Measurements from ENCODE around the gene VIM. TPM values are rescaled to one million over a fixed set of nuclear protein-coding genes. Genes with fewer than 3 reads are reported as not detected.

VIM gene
- total and polyA plus RNA-seq, 12 donors, result 200 to 1,377 (median 723) TPM

DNA sequence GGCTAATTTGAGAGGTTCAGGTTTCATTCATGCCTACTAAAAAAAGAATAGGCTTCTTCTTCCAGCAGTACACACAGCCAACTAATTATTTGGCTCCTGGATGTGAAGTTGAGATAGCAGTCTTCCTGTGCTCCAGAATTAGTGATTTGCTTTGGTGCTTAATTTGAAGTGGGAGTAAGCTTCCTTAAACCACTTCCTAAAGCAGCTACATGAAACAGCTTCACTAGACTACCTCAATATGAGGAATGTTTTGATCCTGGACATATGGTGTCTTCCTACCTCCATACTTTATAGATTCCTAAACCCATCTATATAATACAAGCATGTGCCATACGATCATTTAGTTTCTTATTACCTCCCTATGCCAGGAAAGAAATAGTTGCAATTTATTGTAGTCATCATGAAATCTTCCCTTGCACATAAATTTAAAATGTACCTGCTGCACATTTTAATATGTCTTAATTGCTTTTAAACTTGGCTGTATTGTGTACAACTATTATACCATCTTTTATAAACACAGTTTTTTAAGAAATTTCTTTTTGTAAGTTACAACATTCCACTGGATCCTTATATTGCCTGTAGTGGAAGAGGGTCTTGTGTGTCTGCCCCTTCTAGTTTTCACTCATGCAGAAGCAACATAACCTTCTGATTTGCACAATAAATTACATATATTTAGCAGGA lies 8.6 kb downstream of the VIM start:
- Histone ChIP-seq H3K4me1 (replicated peaks in 1 of 2) (peaks cover 0 to 21% of the 10 kb centered on the region in 2 donors), H3K36me3 (replicated peaks in 1 of 2) (peaks cover 0 to 63% of the 10 kb centered on the region in 2 donors), H3K4me3 (no peak overlapping the region), H3K9me3 (replicated peaks in 1 of 3) (no peaks in the 10 kb centered on the region), H3K27me3 (no peaks in the 10 kb centered on the region), H3K27ac (no peak overlapping the region)
- TF ChIP-seq, protein P1, sequence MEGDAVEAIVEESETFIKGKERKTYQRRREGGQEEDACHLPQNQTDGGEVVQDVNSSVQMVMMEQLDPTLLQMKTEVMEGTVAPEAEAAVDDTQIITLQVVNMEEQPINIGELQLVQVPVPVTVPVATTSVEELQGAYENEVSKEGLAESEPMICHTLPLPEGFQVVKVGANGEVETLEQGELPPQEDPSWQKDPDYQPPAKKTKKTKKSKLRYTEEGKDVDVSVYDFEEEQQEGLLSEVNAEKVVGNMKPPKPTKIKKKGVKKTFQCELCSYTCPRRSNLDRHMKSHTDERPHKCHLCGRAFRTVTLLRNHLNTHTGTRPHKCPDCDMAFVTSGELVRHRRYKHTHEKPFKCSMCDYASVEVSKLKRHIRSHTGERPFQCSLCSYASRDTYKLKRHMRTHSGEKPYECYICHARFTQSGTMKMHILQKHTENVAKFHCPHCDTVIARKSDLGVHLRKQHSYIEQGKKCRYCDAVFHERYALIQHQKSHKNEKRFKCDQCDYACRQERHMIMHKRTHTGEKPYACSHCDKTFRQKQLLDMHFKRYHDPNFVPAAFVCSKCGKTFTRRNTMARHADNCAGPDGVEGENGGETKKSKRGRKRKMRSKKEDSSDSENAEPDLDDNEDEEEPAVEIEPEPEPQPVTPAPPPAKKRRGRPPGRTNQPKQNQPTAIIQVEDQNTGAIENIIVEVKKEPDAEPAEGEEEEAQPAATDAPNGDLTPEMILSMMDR (IDR thresholded peaks at IDR 0.05), result no peak
- no peak for TF ChIP-seq POLR2A (IDR thresholded peaks at IDR 0.05)
- 35 to 87% (median 80%) methylated on average over 1 of the region's 1 CpG for WGBS, 4 donors
- intact Hi-C loops (cut with DNase I), result no loop called here
- no peak for DNase-seq

DNA sequence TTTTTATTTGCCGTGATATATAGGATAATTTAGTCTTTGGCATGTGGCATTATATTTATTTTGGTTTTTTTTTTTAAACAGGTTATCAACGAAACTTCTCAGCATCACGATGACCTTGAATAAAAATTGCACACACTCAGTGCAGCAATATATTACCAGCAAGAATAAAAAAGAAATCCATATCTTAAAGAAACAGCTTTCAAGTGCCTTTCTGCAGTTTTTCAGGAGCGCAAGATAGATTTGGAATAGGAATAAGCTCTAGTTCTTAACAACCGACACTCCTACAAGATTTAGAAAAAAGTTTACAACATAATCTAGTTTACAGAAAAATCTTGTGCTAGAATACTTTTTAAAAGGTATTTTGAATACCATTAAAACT lies 9.1 kb downstream of the VIM start:
- intact Hi-C loops (cut with DNase I), result no loop called here
- no peak overlapping the region for H3K27ac ChIP-seq

DNA sequence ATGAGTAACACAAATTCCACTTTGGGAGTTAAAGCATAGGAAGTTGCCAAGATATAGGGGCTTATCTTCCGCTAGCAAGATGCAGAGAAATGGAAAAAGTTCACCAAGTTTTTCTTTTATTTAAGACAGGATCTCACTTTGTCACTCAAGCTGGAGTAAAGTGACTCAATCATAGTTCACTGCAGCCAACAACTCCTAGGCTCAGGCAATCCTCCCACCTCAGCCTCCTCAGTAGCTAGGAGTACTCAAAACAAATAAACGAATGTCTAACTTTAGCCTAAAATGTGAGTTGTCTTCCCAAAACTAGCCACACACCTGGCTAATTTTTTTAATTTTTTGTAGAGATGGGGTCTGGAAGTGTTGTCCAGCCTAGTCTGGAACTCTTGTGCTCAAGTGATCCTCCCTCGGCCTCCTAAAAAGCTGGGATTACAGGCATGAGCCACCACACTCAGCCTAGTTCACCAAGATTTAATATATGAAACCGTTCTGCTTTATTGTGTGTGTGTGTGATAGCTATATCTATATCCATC lies 9.9 kb downstream of the VIM start:
- peaks cover 0 to 50% of the 10 kb centered on the region in 2 donors for H3K36me3 ChIP-seq (replicated peaks in 1 of 2)
- no peak for DNase-seq
- intact Hi-C loops (cut with DNase I), result no loop called here
- 87 to 96% (median 91%) methylated on average over 4 of the region's 4 CpGs for WGBS, 4 donors
- H3K27me3 ChIP-seq, result no peaks in the 10 kb centered on the region
- H3K4me3 ChIP-seq, result no peak overlapping the region
- no peak for TF ChIP-seq POLR2A (IDR thresholded peaks at IDR 0.05)
- TF ChIP-seq, protein P1 (IDR thresholded peaks at IDR 0.05), result no peak
- no peak overlapping the region for H3K27ac ChIP-seq
- H3K4me1 ChIP-seq (replicated peaks in 1 of 2), result peaks cover 0 to 10% of the 10 kb centered on the region in 2 donors
- H3K9me3 ChIP-seq (replicated peaks in 1 of 3), result no peaks in the 10 kb centered on the region

More for the DNA sequence above, 9.1 kb downstream of the VIM start:
- H3K4me1 ChIP-seq (replicated peaks in 1 of 2), result peaks cover 0 to 16% of the 10 kb centered on the region in 2 donors
- peaks cover 0 to 58% of the 10 kb centered on the region in 2 donors for H3K36me3 ChIP-seq (replicated peaks in 1 of 2)
- no peaks in the 10 kb centered on the region for H3K27me3 ChIP-seq
- no peak for DNase-seq
- no peak overlapping the region for H3K4me3 ChIP-seq
- no peak for TF ChIP-seq POLR2A (IDR thresholded peaks at IDR 0.05)
- TF ChIP-seq, protein P1 (IDR thresholded peaks at IDR 0.05), result no peak
- H3K9me3 ChIP-seq (replicated peaks in 1 of 3), result no peaks in the 10 kb centered on the region
- WGBS, 4 donors, result 79 to 87% (median 85%) methylated on average over 5 of the region's 5 CpGs

DNA sequence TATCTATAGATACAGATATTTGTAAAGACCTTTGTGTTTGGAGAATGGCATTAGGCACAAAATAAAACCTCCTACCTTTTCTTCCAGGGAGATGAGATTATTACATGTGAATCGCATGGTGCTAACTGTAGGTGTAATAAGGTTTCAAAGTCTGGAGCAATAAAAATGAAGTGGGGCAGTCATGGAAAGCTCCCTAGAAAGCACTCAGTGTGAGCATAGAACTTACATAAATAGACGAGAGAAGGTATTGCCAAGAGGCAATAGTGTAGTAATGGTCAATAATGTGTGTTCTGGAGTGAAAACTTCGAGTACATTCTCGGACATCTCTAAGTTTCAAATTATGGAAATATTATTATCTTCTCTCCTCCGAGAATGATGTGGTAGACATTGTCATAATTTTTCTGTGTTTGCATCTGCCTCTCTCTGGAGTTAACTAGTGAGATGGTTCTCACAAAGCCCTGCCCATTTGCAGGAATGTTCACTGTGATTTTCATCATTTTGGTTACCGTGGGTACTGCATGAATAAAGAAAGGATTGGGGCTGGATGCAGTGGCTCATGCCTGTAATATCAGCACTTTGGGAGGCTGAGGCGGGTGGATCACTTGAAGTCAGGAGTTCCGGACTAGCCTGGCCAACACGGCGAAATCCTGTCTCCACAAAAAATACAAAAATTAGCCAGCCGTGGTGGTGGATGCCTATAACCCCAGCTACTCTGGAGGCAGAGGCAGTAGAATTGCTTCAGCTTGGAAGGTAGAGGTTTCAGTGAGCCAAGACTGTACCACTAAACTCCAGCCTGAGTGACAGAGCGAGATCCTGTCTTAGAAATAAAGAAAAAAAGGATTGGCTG lies 10.6 kb downstream of the VIM start:
- Histone ChIP-seq H3K9me3 (replicated peaks in 1 of 3) (no peaks in the 10 kb centered on the region), H3K27me3 (no peaks in the 10 kb centered on the region), H3K27ac (no peak overlapping the region), H3K36me3 (replicated peaks in 1 of 2) (peaks cover 0 to 43% of the 10 kb centered on the region in 2 donors), H3K4me3 (no peak overlapping the region), H3K4me1 (replicated peaks in 1 of 2) (peaks cover 0 to 6% of the 10 kb centered on the region in 2 donors)
- intact Hi-C loops (cut with DNase I), result no loop called here
- DNase-seq, result no peak
- TF ChIP-seq, protein P1 (IDR thresholded peaks at IDR 0.05), result no peak
- TF ChIP-seq POLR2A (IDR thresholded peaks at IDR 0.05), result no peak
- 74 to 83% (median 79%) methylated on average over 12 of the region's 12 CpGs for WGBS, 4 donors

Measured in adrenal gland (tissue), 12 donors.